MM.1S (cell line): ENCODE results near the gene YJEFN3.

ENCODE experiments used
- DNase-seq: peaks from one replicate; pipeline ENCODE4 v3.0.0-alpha.2; 2015
- H2AFZ ChIP-seq: fragments of 300-600 bp; sonication (generic); 2 replicates; pipeline ENCODE4 v1.6.0; 2016; ENCODE audit warnings: antibody characterized with exemption, low read length
- H3F3A ChIP-seq: fragments of 300-600 bp; sonication (generic); 2 replicates; pipeline ENCODE4 v1.6.1; 2016; ENCODE audit warnings: mild to moderate bottlenecking, antibody characterized with exemption, low read length, moderate library complexity, mixed read lengths; ENCODE audit not compliant: insufficient read depth
- H3K27ac ChIP-seq: fragments of 300-600 bp; sonication (generic); 2 replicates; pipeline ENCODE4 v1.5.1; 2016; ENCODE audit warnings: mild to moderate bottlenecking, low read length
- H3K27me3 ChIP-seq: fragments of 300-600 bp; sonication (generic); replicated peaks from 2 replicates; pipeline ENCODE4 v1.6.0; 2016; ENCODE audit warnings: low read length; ENCODE audit not compliant: insufficient read depth
- H3K36me3 ChIP-seq: fragments of 300-600 bp; sonication (generic); replicated peaks from 2 replicates; pipeline ENCODE4 v1.6.1; 2016; ENCODE audit warnings: mild to moderate bottlenecking, low read length, mixed read lengths; ENCODE audit not compliant: insufficient read depth
- H3K4me1 ChIP-seq: fragments of 300-600 bp; sonication (generic); 2 replicates; pipeline ENCODE4 v1.6.1; 2016; ENCODE audit warnings: low read length, mixed read lengths
- H3K4me2 ChIP-seq: fragments of 300-600 bp; sonication (generic); 2 replicates; pipeline ENCODE4 v1.6.0; 2016; ENCODE audit warnings: low read depth, low read length
- H3K4me3 ChIP-seq: fragments of 300-600 bp; sonication (generic); 2 replicates; pipeline ENCODE4 v1.5.1; 2016; ENCODE audit warnings: low read length, mixed read lengths
- H3K79me2 ChIP-seq: fragments of 300-600 bp; sonication (generic); 2 replicates; pipeline ENCODE4 v1.6.1; 2016; ENCODE audit warnings: mixed run types, low read length, mixed read lengths
- H3K9ac ChIP-seq: fragments of 300-600 bp; sonication (generic); 2 replicates; pipeline ENCODE4 v1.6.1; 2016; ENCODE audit warnings: low read length, mixed read lengths
- H3K9me2 ChIP-seq: fragments of 300-600 bp; sonication (generic); replicated peaks from 2 replicates; pipeline ENCODE4 v1.6.1; 2016; ENCODE audit warnings: mild to moderate bottlenecking, low read length, mixed read lengths; ENCODE audit not compliant: insufficient read depth
- H3K9me3 ChIP-seq: fragments of 300-600 bp; sonication (generic); replicated peaks from 2 replicates; pipeline ENCODE4 v1.6.1; 2016; ENCODE audit warnings: mild to moderate bottlenecking, low read length, mixed read lengths; ENCODE audit not compliant: insufficient read depth
- H4K20me1 ChIP-seq: fragments of 300-600 bp; sonication (generic); 2 replicates; pipeline ENCODE4 v1.6.1; 2016; ENCODE audit warnings: mild to moderate bottlenecking, low read length, moderate library complexity, mixed read lengths; ENCODE audit not compliant: insufficient read depth
- CTCF ChIP-seq: fragments of 300-600 bp; sonication (generic); IDR thresholded peaks from 2 replicates; pipeline ENCODE4 v1.5.1; 2016; ENCODE audit warnings: antibody characterized with exemption, low read length, mixed read lengths
- EZH2 ChIP-seq: fragments of 300-600 bp; sonication (generic); optimal IDR thresholded peaks from 2 replicates; pipeline ENCODE3; 2017; ENCODE audit warnings: low read depth, mild to moderate bottlenecking, antibody characterized with exemption, low read length, mixed read lengths
- EZH2phosphoT487 ChIP-seq: fragments of 300-600 bp; sonication (generic); IDR thresholded peaks from 2 replicates; pipeline ENCODE4 v1.6.1; 2018; ENCODE audit warnings: antibody characterized with exemption, low read length

Gene YJEFN3

DNA sequence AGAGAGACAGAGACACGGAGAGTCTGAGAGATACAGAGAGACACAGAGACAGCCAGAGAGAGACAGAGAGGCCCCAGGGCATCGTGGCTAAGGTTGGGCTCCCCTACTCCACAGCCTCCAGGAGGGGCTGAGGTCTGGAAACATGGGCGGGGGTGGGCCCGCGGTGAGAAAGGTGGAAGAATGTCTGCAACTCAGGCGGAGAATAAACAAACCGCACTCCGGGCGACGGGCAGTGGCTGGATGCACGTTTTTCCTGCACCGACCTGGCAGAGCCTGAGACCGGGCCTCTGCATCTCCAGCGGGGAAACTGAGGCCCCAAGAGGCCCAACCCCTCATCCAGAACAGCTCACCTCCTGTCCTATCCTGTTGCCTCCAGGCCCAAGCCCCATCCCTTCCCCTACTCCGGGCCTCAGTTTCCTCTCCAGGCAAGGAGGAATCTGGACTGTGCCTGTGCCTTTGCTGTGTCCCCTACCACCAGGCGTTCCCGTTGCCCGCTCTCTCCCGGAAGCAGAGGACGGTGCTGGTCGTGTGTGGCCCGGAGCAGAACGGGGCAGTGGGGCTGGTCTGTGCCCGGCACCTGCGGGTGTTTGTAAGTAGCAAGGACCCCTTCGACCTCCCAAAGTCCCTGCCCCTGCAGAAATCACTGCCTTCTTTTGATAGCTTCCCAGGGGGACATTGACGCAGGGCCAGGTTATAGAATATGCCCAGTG is 6.0 kb downstream of the YJEFN3 start:
- no peak for DNase-seq
- Histone ChIP-seq H3K79me2 (no peaks in the 10 kb centered on the region), H3K27me3 (no peaks in the 10 kb centered on the region; the same call in 1 of the 2 replicates), H3K9me2 (no peaks in the 10 kb centered on the region), H3K27ac (no peak overlapping the region), H3F3A (no peaks in the 10 kb centered on the region), H4K20me1 (no peaks in the 10 kb centered on the region), H2AFZ (no peak overlapping the region), H3K9me3 (no peaks in the 10 kb centered on the region), H3K4me3 (no peak overlapping the region), H3K4me2 (no peak overlapping the region), H3K9ac (no peak overlapping the region), H3K36me3 (no peaks in the 10 kb centered on the region), H3K4me1 (no peaks in the 10 kb centered on the region)
- TF ChIP-seq EZH2 = no peak
- TF ChIP-seq EZH2phosphoT487 = no peak

DNA sequence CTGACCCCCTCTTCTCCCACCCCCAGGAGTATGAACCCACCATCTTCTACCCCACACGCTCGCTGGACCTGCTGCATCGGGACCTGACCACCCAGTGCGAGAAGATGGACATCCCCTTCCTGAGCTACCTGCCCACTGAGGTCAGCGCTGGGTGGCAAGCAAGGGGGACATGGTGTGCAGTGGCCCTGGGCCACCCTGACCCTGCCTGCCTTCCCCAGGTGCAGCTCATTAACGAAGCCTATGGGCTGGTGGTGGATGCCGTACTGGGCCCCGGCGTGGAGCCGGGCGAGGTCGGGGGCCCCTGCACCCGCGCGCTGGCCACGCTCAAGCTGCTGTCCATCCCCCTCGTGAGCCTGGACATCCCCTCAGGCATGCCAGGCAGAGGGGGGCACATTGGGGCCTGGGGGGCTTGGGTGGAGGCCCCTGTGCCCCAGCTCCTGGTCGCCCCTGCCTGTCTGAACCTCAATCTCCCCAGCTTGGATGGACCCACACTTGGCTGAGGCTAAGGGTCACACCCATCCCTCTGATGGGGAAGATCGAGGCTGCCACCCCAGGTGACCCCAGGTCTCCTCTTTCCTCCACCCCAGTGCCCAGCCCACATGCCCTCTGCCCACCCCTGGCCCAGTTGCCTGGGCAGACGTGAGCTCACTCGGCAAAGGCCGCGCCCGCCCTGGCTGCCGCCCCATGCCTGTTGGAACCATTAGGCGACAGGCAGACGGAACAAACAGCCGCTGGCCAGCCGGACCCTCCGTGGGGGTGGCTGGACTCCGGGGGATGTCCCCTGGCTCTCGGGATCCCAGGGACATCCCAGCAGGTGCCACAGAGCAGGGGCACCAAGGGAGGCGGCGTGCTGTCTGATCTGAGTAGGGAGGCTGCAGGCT is 6.8 kb downstream of the YJEFN3 start:
- Histone ChIP-seq H3K4me3 (no peak overlapping the region), H3K79me2 (no peaks in the 10 kb centered on the region), H2AFZ (no peak overlapping the region), H3K4me1 (no peaks in the 10 kb centered on the region), H3K27ac (no peak overlapping the region), H3K4me2 (no peak overlapping the region), H3K9me2 (no peaks in the 10 kb centered on the region), H3K27me3 (no peaks in the 10 kb centered on the region; the same call in 1 of the 2 replicates), H3K36me3 (no peaks in the 10 kb centered on the region), H3K9ac (no peak overlapping the region), H3K9me3 (no peaks in the 10 kb centered on the region), H4K20me1 (no peaks in the 10 kb centered on the region), H3F3A (no peaks in the 10 kb centered on the region)
- no peak for DNase-seq
- TF ChIP-seq EZH2phosphoT487 (no peak), EZH2 (no peak), CTCF (no peak)

DNA sequence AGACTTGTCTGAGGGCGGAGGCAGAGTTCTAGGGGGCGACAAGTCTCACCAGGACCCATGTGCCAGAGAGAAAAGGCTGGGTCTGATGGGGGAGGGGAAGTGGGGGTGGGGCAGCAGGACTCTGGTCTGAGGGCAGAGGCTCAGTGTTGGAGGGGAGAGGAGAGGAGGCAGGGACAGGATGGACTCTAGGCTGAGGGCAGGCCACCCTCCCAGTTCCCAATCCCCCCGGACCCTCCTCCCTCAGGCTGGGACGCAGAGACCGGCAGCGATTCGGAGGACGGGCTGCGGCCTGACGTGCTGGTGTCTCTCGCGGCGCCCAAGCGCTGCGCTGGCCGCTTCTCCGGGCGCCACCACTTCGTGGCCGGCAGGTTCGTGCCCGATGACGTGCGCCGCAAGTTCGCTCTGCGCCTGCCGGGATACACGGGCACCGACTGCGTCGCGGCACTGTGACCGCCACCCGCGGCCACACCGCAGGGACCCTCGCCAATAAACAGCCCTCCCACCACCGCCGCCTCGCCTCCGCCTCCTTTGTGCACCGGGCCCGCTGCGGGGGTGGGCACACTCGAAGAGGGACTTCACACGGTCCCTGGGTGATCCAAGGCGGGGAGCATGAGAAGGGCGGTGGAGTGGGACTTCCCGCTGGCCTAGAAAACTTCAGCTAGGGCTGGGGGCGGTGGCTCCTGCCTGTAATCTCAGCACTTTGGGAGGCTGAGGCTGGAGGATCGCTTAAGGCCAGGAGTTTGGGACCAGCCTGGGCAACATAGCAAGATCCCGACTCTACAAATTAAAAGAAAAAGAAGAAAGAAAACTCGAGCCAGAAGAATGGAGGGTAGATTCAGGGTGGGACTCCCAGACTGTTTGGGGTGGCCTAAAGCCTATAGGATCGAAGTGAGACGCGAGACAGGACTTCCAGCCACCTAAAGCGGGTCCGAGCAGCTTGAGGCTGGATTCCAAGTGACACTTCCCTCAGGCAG is 8.7 kb downstream of the YJEFN3 start:
- Histone ChIP-seq H3F3A (no peaks in the 10 kb centered on the region), H3K4me3 (no peak overlapping the region), H3K9me2 (no peaks in the 10 kb centered on the region), H3K27ac (no peak overlapping the region), H3K79me2 (no peaks in the 10 kb centered on the region), H4K20me1 (no peaks in the 10 kb centered on the region), H3K4me1 (no peaks in the 10 kb centered on the region), H3K4me2 (no peak overlapping the region), H3K27me3 (no peaks in the 10 kb centered on the region; the same call in 1 of the 2 replicates), H2AFZ (no peak overlapping the region), H3K9ac (no peak overlapping the region), H3K9me3 (no peaks in the 10 kb centered on the region), H3K36me3 (no peaks in the 10 kb centered on the region)
- TF ChIP-seq EZH2 = no peak
- no peak for TF ChIP-seq CTCF
- no peak for TF ChIP-seq EZH2phosphoT487
- DNase-seq = no peak
